Mesodermal cell (in vitro differentiated cells): ENCODE data around the gene SDK2.

Source experiments
- H3K27ac ChIP-seq: 2 replicates; pipeline ENCODE4 v1.7.0; 2013; ENCODE audit warnings: mild to moderate bottlenecking, low read depth, low read length, moderate library complexity; ENCODE audit not compliant: severe bottlenecking
- H3K36me3 ChIP-seq: 2 replicates; pipeline ENCODE4 v1.7.1; 2013; ENCODE audit warnings: mild to moderate bottlenecking, low read length, moderate library complexity; ENCODE audit not compliant: control insufficient read depth, insufficient read depth
- H3K4me1 ChIP-seq: one replicate; pipeline ENCODE4 v1.7.1; 2013; ENCODE audit warnings: mild to moderate bottlenecking, low read length; ENCODE audit not compliant: insufficient read depth, control insufficient read depth, poor library complexity, severe bottlenecking
- H3K4me3 ChIP-seq: 2 replicates; pipeline ENCODE4 v1.7.0; 2013; ENCODE audit warnings: low read length, control low read depth, mild to moderate bottlenecking; ENCODE audit not compliant: insufficient read depth, poor library complexity, severe bottlenecking; ENCODE audit errors: extremely low read depth
- H3K9me3 ChIP-seq: 2 replicates; pipeline ENCODE4 v1.7.1; 2013; ENCODE audit warnings: mild to moderate bottlenecking, low read length, moderate library complexity; ENCODE audit not compliant: control insufficient read depth
- whole genome bisulfite sequencing, 2 experiments: methylation state at CpG; one replicate each; pipeline ENCODE4 v1.1.5; 2013; ENCODE audit warnings: missing lambda C conversion rate in 2 of 2; ENCODE audit not compliant: insufficient coverage in 2 of 2; 5-methylcytosine and 5-hydroxymethylcytosine counted together

Gene SDK2

DNA sequence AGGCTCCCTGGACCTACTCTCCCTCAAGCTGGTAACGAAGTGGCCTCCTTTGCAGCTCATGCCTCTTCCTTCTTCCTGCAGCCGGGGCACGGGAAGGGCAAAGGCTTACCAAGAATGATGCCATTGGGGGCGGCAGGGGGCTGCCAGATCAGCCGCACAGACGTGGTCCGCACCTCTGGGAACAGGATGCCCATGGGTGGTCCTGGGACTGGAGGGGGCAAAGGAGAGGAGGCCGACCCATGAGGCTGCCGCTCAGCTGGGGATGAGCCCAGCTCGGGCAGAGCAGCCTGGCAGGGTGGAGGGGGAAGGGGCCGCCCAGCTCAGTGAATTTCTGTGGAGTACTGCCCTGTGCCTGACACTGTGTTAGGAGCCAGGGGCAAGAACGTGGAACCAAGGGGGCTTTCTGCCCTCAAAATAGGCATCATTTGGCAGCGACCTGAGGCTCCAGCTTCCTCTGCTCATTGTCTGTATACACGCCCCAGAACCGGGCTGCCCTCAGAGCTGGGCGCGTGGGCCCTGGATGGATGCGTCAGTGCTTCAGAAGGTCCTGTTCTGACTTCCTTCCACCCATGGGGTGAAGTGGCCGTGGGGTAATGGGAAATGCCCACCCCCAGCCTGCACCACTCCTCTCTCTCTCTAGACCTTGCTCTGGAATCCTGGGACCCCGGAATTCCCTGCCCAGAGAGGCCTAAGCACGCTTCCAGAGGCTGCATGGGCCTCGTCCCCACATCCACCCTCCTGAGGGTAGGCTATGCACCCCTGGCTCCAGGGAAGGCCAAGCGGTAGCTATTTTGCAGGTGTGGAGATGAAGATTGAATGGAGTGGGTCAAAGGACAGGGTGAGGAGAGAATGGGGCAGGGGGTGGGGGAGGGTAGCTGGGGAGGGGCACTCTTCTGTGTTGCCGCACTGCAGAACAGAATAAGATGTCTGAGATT, 252.6 kb downstream of the SDK2 start:
- no peaks in the 10 kb centered on the region for H3K9me3 ChIP-seq
- no peaks in the 10 kb centered on the region for H3K36me3 ChIP-seq
- 90 to 96% methylated on average over 17 to 23 of the region's 24 CpGs for WGBS, 2 experiments
- H3K27ac ChIP-seq, result no peak overlapping the region
- H3K4me1 ChIP-seq, result peaks cover 2% of the 10 kb centered on the region
- no peak overlapping the region for H3K4me3 ChIP-seq

DNA sequence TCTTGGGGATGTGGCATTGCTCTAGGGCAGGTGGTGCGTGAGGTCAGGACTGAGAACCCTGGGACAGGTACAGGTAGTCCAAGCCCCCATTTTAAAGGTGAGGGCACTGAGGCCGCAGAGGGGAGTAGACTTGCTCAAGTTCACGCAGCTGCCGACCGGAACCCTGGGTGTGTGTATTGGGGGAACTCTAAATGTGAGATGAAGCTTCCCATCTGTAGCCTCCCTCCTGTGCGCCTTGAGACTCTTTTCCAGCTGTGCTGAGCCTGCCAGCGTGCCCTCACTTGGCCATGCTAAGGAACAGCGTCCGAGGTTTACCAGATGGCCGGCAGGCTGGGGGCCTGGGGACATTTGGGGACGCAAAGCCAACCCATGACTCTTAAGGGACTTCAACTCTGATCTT, 253.4 kb downstream of the SDK2 start:
- 92 to 93% methylated on average over 8 to 11 of the region's 11 CpGs for WGBS, 2 experiments

DNA sequence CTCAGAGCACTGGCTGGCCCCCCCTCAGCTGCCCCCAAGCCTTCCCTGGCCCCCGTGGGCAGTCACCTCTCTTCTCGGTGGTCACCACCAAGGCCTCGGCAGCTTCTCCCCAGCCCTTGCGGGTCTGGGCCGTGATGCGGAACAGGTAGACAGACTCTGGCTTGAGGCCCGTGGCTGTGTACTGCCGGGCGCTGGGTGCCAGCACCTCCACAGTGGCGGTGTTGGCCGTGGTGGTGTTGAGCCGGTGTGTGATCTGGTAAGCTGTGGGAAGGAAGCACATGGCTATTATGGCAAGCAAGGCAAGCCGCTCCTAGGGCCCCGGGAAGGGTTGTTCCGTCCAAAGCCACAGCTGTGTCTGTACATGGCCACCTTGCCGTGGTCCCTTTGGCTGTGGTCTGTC, 254.0 kb downstream of the SDK2 start:
- no peak overlapping the region for H3K4me3 ChIP-seq
- H3K4me1 ChIP-seq, result peaks cover 2% of the 10 kb centered on the region
- WGBS, 2 experiments, result 97 to 98% methylated on average over 13 to 14 of the region's 16 CpGs
- H3K27ac ChIP-seq, result no peak overlapping the region
- no peaks in the 10 kb centered on the region for H3K9me3 ChIP-seq
- H3K36me3 ChIP-seq, result no peaks in the 10 kb centered on the region

More for the DNA sequence above, 253.4 kb downstream of the SDK2 start:
- no peak overlapping the region for H3K27ac ChIP-seq
- H3K9me3 ChIP-seq, result no peaks in the 10 kb centered on the region
- no peak overlapping the region for H3K4me3 ChIP-seq
- peaks cover 2% of the 10 kb centered on the region for H3K4me1 ChIP-seq
- H3K36me3 ChIP-seq, result no peaks in the 10 kb centered on the region

DNA sequence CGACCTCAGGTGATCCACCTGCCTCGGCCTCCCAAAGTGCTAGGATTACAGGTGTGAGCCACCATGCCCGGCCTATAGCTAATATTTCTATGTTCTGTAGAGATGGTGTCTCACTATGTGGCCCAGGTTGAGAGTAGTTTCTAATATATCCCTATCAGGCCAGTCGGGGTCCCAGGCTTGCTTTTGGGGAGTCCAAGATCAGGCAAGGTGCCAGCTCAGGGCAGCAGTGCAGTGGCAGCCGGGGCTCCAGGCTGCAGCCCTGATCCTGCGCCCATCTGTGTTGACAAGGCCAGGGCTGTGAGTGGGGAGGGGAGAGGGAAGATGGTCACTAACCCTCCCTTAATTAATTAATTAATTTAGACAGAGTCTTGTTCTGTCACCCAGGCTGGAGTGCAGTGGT, 254.8 kb downstream of the SDK2 start:
- H3K36me3 ChIP-seq, result no peaks in the 10 kb centered on the region
- no peak overlapping the region for H3K4me3 ChIP-seq
- H3K27ac ChIP-seq, result no peak overlapping the region
- peaks cover 2% of the 10 kb centered on the region for H3K4me1 ChIP-seq
- no peaks in the 10 kb centered on the region for H3K9me3 ChIP-seq
- 90 to 93% methylated on average over 4 to 5 of the region's 6 CpGs for WGBS, 2 experiments

DNA sequence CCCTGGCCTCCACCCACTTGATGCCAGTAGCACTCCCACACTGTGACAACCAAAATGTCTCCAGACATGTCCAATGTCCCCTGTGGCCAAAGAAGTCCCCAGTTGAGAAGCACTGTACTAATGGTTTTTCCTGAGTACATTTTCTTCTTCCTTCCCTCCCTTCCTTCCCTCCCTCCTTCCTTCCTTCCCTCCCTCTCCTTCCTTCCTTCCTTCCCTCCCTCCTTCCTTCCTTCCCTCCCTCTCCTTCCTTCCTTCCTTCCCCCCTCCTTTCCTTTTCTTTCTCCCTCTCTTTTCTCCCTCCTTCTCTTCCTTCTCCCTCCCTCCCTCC, 255.7 kb downstream of the SDK2 start:
- Histone ChIP-seq H3K36me3 (peaks cover 2% of the 10 kb centered on the region), H3K4me3 (no peak overlapping the region), H3K27ac (no peak overlapping the region), H3K4me1 (peaks cover 2% of the 10 kb centered on the region), H3K9me3 (no peaks in the 10 kb centered on the region)

DNA sequence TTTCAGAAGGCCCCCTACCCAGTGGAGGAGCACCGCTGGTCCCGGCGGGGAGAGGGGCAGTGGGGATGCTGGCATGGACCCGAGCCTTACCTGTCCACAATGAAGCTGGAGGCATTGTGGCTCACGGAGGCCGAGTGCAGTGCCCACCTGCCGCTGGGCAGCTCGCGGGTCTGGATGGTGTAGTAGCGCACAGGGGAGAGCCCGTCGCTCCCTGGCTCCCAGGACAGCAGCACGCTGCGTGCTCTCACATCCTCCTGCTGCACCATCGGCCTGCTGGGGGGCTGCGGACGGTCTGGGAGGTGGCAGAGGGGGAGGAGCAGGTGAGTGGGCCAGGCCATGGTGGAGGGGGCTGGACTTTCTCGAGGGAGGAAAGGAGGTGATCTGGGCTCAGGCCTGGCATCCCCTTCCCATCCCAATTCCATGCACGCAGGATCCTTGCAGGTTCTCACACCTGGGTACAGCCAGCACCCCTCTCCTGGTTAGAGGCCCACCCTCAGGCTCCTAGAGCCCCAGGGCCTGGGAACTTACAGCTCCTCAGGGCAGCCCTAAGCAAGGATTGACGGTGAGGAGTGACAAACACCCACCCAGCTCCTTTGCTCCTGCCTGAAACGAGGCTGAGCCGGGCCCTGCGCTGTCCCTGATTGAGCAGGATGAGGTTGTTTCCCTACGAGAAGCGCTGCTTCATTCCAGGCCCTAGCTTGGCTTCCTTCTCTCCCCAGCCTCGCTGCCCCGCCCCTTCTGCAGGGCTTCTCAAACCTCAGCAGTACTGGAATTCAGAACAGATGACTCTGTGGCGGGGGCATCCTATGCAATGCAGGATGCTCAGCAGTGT, 256.3 kb downstream of the SDK2 start:
- 84 to 89% methylated on average over 19 to 23 of the region's 28 CpGs for WGBS, 2 experiments
- Histone ChIP-seq H3K36me3 (peaks cover 7% of the 10 kb centered on the region), H3K4me3 (no peak overlapping the region), H3K4me1 (peaks cover 2% of the 10 kb centered on the region), H3K27ac (no peak overlapping the region), H3K9me3 (no peaks in the 10 kb centered on the region)

DNA sequence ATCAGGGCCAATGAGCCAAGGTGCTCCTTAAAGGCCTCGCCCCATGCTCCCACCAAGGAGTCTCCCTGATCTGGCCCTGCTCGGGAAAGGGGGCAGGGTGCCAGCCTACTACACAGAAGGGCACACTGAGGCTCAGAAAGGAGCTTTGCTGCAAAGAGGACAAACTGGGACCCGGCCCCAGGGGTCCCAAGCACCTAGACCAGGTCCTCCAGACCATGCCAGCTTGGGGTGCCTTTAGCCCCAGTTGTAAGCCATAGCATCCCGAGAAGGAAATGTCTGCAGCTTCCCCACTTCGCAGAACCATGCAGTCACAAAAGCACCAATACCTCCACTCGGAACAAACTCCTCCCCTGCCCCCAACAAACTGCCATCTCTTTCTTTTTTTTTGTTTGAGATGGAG, 257.7 kb downstream of the SDK2 start:
- Histone ChIP-seq H3K4me1 (peaks cover 2% of the 10 kb centered on the region), H3K4me3 (no peak overlapping the region), H3K9me3 (no peaks in the 10 kb centered on the region), H3K27ac (no peak overlapping the region), H3K36me3 (peaks cover 9% of the 10 kb centered on the region)
- WGBS, 2 experiments, result 88 to 95% methylated on average over 3 to 5 of the region's 6 CpGs

DNA sequence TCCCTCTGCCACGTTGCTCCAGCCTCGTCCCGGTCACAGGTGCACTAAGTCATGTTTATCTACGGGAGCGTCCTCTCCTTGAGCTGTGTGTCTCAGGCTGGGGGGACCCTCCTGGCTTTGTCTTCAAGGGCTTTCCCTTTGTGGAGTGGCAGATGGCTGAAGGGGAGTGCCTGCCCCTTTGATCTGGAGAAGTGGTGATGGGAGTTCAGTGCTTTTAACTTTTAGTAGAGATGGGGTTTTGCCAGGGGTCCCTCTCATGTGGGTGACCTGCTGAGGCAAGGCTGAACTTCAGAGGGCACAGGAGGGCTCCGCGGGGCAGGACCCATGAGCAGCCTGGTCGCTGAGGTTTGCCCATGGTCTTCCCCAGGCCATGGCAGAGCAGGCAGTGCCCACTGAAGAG, 259.3 kb downstream of the SDK2 start:
- H3K9me3 ChIP-seq, result no peaks in the 10 kb centered on the region
- H3K4me1 ChIP-seq, result peaks cover 2% of the 10 kb centered on the region
- H3K27ac ChIP-seq, result no peak overlapping the region
- 90 to 92% methylated on average over 4 to 8 of the region's 8 CpGs for WGBS, 2 experiments
- no peak overlapping the region for H3K4me3 ChIP-seq
- peaks cover 9% of the 10 kb centered on the region for H3K36me3 ChIP-seq

DNA sequence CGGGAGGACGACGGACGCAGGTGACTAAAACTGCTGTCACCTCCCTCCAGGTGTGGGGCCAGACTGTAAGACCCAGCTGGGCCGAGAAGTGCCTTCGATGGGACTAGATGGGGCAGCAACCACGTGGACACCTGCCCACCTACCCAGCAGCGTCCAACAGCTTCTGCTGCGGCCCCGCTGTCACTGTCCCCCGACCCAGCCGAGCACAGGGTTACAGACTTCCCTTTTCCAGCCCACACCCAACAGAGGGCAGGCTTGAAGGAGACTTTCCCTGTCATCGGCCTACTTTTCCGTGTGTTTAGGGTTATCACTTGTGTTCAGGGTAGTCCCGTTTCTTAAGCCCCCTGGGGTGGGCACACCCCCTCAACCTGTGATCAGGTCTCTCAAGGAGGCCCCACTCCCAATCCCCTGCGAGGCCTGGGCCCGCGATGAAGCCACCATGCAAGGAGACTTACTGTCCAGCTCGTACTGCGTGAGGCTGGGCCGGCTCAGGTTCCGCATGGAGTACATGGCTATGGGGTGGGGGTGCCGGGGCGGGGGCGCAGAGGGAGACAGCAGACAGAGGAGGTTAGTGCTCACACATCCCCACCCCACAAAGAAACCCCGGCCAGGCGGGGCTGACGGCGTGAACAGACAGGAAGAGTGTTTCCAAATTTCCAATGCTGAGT, 263.7 kb downstream of the SDK2 start:
- H3K36me3 ChIP-seq, result peaks cover 9% of the 10 kb centered on the region
- no peak overlapping the region for H3K27ac ChIP-seq
- no peaks in the 10 kb centered on the region for H3K4me1 ChIP-seq
- H3K9me3 ChIP-seq, result no peaks in the 10 kb centered on the region
- no peak overlapping the region for H3K4me3 ChIP-seq
- WGBS, 2 experiments, result 85 to 86% methylated on average over 10 to 13 of the region's 29 CpGs

DNA sequence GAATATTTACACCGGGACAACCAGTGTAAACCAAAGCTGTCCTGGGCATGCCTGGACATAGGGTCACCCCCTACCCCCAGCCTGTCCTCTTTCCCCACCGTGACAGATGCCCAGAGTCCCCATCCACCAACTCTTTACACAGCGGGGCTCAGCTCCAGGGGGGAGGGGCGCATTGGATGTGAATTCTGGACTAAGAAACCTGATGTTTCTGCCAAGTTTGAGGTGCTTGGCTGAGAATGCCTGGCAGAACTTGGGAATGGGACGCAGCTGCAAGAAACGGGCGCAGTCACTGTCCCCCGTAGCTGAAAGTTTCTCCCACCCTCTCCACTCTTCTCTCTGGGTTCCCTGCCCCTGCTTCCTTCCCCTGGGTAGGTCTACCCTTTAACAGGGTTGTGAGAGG, 264.4 kb downstream of the SDK2 start:
- 93 to 100% methylated on average over 2 to 3 of the region's 8 CpGs for WGBS, 2 experiments
- H3K4me3 ChIP-seq, result no peak overlapping the region

More for the DNA sequence above, 264.4 kb downstream of the SDK2 start:
- Histone ChIP-seq H3K4me1 (no peaks in the 10 kb centered on the region), H3K36me3 (peaks cover 9% of the 10 kb centered on the region), H3K27ac (no peak overlapping the region), H3K9me3 (no peaks in the 10 kb centered on the region)
